Measurements from ENCODE around the gene PRDM4. TPM values are rescaled to one million over a fixed set of nuclear protein-coding genes. Genes with fewer than 3 reads are reported as not detected.
"Not testable (repeated sequence)": the region's sequence is repeated elsewhere in the genome, so short reads cannot be mapped to it uniquely, and the experiment has no call there.

The PRDM4 gene
- polyA plus RNA-seq, 2 donors: 11.4 to 13.8 TPM

DNA sequence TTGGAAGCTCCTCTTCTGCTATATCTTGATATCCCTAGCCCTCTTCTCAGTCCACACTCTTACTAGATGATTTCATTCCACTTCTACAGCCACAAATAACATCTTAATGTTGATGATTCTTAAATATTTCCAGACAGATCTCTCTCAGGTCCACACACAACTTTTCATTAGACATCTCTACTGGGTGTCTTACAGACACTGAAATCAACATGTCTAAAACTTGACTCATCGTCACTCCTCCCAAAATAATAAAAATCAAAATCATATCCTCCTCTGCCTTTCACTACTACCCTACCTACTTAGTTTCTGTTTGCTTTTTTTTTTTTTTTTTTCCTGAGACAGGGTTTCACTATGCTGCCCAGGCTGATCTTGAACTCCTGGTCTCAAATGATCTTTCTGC is 11.9 kb downstream of the PRDM4 start:
- Histone ChIP-seq H3K4me1 (ENCODE audit: control insufficient read depth in 2 of 2, insufficient read depth in 2 of 2, low read length in 1 of 2) (no peaks in the 10 kb centered on the region), H3K4me3 (ENCODE audit: low read depth in 1 of 2, low read length in 2 of 2) (no peak overlapping the region), H3K36me3 (ENCODE audit: control insufficient read depth in 2 of 2, insufficient read depth in 2 of 2, low read length in 1 of 2) (peaks cover 13 to 15% of the 10 kb centered on the region in 2 donors), H3K9me3 (ENCODE audit: control insufficient read depth in 2 of 2, insufficient read depth in 1 of 2, low read depth in 1 of 2, low read length in 1 of 2) (no peaks in the 10 kb centered on the region), H3K27me3 (ENCODE audit: control insufficient read depth in 1 of 2, insufficient read depth in 2 of 2, low read length in 2 of 2) (no peaks in the 10 kb centered on the region), H3K27ac (ENCODE audit: low read depth in 2 of 2, low read length in 1 of 2) (no peak overlapping the region)
- 81 to 98% methylated on average over 1 of the region's 1 CpG for WGBS, 2 donors

DNA sequence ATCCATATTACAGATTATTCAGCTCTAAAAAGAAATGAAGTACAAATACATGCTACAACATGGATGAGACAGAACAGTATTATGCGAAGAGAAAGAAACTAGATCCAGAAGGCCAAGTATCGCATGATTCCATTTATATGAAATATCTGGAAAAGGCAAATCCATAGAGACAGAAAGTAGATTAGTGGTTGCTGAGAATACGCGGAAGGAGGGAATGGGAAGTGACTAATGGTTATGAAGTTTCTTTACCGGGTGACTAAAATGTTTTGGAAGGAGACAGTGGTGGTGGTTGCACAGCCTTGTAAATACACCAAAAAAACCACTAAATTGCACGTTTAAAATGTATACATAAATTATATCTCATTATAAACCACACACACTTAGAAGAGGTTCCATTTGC is 12.5 kb downstream of the PRDM4 start:
- Histone ChIP-seq H3K9me3 (ENCODE audit: control insufficient read depth in 2 of 2, insufficient read depth in 1 of 2, low read depth in 1 of 2, low read length in 1 of 2) (no peaks in the 10 kb centered on the region), H3K27ac (ENCODE audit: low read depth in 2 of 2, low read length in 1 of 2) (no peak overlapping the region), H3K27me3 (ENCODE audit: control insufficient read depth in 1 of 2, insufficient read depth in 2 of 2, low read length in 2 of 2) (no peaks in the 10 kb centered on the region), H3K4me1 (ENCODE audit: control insufficient read depth in 2 of 2, insufficient read depth in 2 of 2, low read length in 1 of 2) (no peaks in the 10 kb centered on the region), H3K4me3 (ENCODE audit: low read depth in 1 of 2, low read length in 2 of 2) (no peak overlapping the region), H3K36me3 (ENCODE audit: control insufficient read depth in 2 of 2, insufficient read depth in 2 of 2, low read length in 1 of 2) (peaks cover 13 to 15% of the 10 kb centered on the region in 2 donors)
- 76 to 80% methylated on average over 6 of the region's 6 CpGs for WGBS, 2 donors

DNA sequence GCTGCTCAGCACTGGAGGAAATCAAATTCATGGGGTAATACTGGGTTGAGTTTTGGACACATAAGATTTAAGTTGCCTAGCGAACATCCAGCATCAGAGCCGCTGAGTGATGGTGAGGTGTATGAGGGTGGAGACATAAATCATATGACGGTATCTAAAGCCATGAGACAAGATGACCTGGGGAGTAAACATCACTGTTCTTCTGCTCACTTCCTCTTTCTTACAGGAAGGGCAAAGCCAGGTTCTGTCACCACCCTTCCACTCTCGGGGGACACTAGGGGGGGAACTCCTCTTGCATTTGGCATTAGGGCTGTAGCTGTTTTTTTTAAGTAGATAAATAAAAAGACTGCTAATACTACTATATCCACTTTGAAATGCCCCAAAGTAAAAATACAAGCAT is 24.0 kb downstream of the PRDM4 start:
- no peaks in the 10 kb centered on the region for H3K4me1 ChIP-seq (ENCODE audit: control insufficient read depth in 2 of 2, insufficient read depth in 2 of 2, low read length in 1 of 2)
- no peaks in the 10 kb centered on the region for H3K9me3 ChIP-seq (ENCODE audit: control insufficient read depth in 2 of 2, insufficient read depth in 1 of 2, low read depth in 1 of 2, low read length in 1 of 2)
- 87% methylated on average over 4 of the region's 4 CpGs for WGBS, 2 donors
- no peak overlapping the region for H3K27ac ChIP-seq (ENCODE audit: low read depth in 2 of 2, low read length in 1 of 2)
- H3K36me3 ChIP-seq (ENCODE audit: control insufficient read depth in 2 of 2, insufficient read depth in 2 of 2, low read length in 1 of 2): peaks cover 23 to 29% of the 10 kb centered on the region in 2 donors
- H3K27me3 ChIP-seq (ENCODE audit: control insufficient read depth in 1 of 2, insufficient read depth in 2 of 2, low read length in 2 of 2): no peaks in the 10 kb centered on the region
- H3K4me3 ChIP-seq (ENCODE audit: low read depth in 1 of 2, low read length in 2 of 2): no peak overlapping the region

DNA sequence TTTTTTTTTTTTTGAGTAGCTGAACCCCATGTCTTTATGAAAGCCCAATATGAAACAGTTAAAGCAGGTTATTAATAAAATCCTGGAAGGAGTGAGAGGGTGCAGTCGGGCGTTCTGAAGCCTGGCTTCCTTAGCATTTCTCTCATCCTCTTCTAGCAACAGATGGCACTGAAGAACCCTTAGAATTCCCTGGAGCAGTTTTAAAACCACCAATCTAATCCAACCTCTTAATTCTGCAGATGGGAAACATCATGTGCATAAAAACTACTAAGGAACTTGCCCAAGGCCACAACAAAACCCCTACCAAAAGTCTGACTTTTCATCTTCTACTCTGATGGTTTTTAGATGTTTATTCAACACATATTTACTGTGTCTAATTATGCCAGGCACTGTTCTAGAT is 25.2 kb downstream of the PRDM4 start:
- H3K9me3 ChIP-seq (ENCODE audit: control insufficient read depth in 2 of 2, insufficient read depth in 1 of 2, low read depth in 1 of 2, low read length in 1 of 2): no peaks in the 10 kb centered on the region
- H3K4me3 ChIP-seq (ENCODE audit: low read depth in 1 of 2, low read length in 2 of 2): no peak overlapping the region
- 79 to 97% methylated on average over 2 of the region's 2 CpGs for WGBS, 2 donors
- peaks cover 23% of the 10 kb centered on the region in 2 donors for H3K36me3 ChIP-seq (ENCODE audit: control insufficient read depth in 2 of 2, insufficient read depth in 2 of 2, low read length in 1 of 2)
- H3K4me1 ChIP-seq (ENCODE audit: control insufficient read depth in 2 of 2, insufficient read depth in 2 of 2, low read length in 1 of 2): no peaks in the 10 kb centered on the region
- no peaks in the 10 kb centered on the region for H3K27me3 ChIP-seq (ENCODE audit: control insufficient read depth in 1 of 2, insufficient read depth in 2 of 2, low read length in 2 of 2)
- no peak overlapping the region for H3K27ac ChIP-seq (ENCODE audit: low read depth in 2 of 2, low read length in 1 of 2)

DNA sequence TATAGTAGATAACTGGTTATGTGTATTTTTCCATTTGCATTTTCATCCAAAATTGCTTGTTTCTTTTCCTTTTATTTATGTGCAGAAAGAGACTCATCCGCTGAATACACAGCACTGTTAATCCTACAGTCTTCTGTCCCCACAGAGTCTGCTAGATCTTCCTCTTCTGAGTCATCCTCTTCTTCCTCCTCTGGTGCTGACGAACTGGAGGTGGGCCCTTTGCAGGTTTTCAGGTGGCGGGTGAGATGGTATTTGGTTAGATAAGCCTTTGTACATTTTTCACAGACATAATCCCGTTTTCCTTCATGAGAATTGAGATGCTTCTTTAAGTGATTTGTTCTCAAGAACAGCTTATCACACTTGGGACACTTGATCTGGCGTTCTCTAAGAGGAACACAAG is 26.8 kb downstream of the PRDM4 start:
- Histone ChIP-seq H3K36me3 (ENCODE audit: control insufficient read depth in 2 of 2, insufficient read depth in 2 of 2, low read length in 1 of 2) (peaks cover 17 to 20% of the 10 kb centered on the region in 2 donors), H3K4me3 (ENCODE audit: low read depth in 1 of 2, low read length in 2 of 2) (no peak overlapping the region), H3K27me3 (ENCODE audit: control insufficient read depth in 1 of 2, insufficient read depth in 2 of 2, low read length in 2 of 2) (no peaks in the 10 kb centered on the region), H3K27ac (ENCODE audit: low read depth in 2 of 2, low read length in 1 of 2) (no peak overlapping the region), H3K9me3 (ENCODE audit: control insufficient read depth in 2 of 2, insufficient read depth in 1 of 2, low read depth in 1 of 2, low read length in 1 of 2) (no peaks in the 10 kb centered on the region), H3K4me1 (ENCODE audit: control insufficient read depth in 2 of 2, insufficient read depth in 2 of 2, low read length in 1 of 2) (no peaks in the 10 kb centered on the region)
- 80 to 81% methylated on average over 5 of the region's 5 CpGs for WGBS, 2 donors

- Histone ChIP-seq H3K27me3 (ENCODE audit: control insufficient read depth in 1 of 2, insufficient read depth in 2 of 2, low read length in 2 of 2) (no peaks in the 10 kb centered on the region), H3K36me3 (ENCODE audit: control insufficient read depth in 2 of 2, insufficient read depth in 2 of 2, low read length in 1 of 2) (peaks cover 8 to 13% of the 10 kb centered on the region in 2 donors), H3K9me3 (ENCODE audit: control insufficient read depth in 2 of 2, insufficient read depth in 1 of 2, low read depth in 1 of 2, low read length in 1 of 2) (no peaks in the 10 kb centered on the region), H3K4me3 (ENCODE audit: low read depth in 1 of 2, low read length in 2 of 2) (no peak overlapping the region), H3K27ac (ENCODE audit: low read depth in 2 of 2, low read length in 1 of 2) (no peak overlapping the region), H3K4me1 (ENCODE audit: control insufficient read depth in 2 of 2, insufficient read depth in 2 of 2, low read length in 1 of 2) (no peaks in the 10 kb centered on the region)
- whole genome bisulfite sequencing, 2 donors: 78 to 86% methylated on average over 3 of the region's 3 CpGs
Measured at GRCh38 chr12:107732365-107732764, 28.6 kb downstream of the PRDM4 start.

DNA sequence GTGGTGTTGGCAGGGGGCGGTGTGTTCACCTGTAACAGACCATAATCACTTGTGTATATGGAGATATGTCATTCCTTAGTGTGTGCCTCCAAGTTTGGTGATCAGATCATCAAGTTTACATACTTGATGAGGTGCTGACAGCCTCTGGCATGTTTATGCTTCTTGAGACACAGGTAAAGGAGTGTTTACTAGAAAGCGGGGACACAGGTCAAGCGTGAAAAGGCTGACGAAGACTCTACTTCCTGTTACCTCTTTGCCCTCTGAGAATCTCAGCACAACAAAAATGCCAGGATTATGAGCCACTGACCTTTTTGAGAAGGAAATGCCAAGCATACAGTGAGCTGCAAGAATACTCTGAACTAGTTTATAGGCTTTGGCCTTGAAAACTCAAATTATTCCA is 29.6 kb downstream of the PRDM4 start:
- Histone ChIP-seq H3K27ac (ENCODE audit: low read depth in 2 of 2, low read length in 1 of 2) (peak overlapping the region; percentile 7 to 14), H3K4me3 (ENCODE audit: low read depth in 1 of 2, low read length in 2 of 2) (no peak overlapping the region), H3K27me3 (ENCODE audit: control insufficient read depth in 1 of 2, insufficient read depth in 2 of 2, low read length in 2 of 2) (no peaks in the 10 kb centered on the region), H3K4me1 (ENCODE audit: control insufficient read depth in 2 of 2, insufficient read depth in 2 of 2, low read length in 1 of 2) (no peaks in the 10 kb centered on the region), H3K36me3 (ENCODE audit: control insufficient read depth in 2 of 2, insufficient read depth in 2 of 2, low read length in 1 of 2) (peaks cover 6% of the 10 kb centered on the region in 2 donors), H3K9me3 (ENCODE audit: control insufficient read depth in 2 of 2, insufficient read depth in 1 of 2, low read depth in 1 of 2, low read length in 1 of 2) (no peaks in the 10 kb centered on the region)
- WGBS, 2 donors: 67 to 77% methylated on average over 4 of the region's 4 CpGs

DNA sequence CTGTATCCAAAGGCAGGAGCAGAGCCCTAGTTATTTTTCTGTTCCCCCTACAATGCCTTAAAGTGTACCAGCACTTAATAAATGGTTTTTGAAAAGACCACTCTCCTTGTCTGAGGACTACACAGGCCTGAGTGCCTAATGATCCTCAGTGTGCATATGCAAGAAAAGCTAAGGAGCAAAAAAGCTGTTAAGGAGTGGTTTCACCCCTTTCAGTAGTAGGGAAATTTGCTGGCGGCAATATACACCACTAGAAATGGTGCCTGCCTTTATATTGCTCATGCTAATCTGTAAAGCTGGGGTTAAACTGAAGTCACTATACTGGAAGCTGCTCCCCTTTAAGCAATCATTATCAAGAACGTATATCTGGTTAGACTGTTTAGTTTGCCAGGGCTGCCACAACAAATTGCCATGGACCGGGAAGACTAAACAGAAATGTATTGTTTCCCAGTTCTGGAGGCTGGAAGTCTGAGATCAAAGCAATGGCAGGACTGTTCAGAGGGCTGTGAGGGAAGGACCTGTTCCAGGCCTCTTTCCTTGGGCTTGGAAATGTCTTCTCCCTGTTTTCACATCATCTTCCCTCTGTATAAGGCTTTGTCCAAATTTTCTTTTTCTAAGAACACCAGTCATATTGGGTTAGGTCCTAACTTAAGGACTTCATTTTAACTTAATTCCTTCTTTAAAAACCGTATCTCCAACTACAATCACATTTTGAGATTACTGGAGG is 30.2 kb downstream of the PRDM4 start:
- 58 to 72% methylated on average over 4 of the region's 4 CpGs for WGBS, 2 donors
- Histone ChIP-seq H3K36me3 (ENCODE audit: control insufficient read depth in 2 of 2, insufficient read depth in 2 of 2, low read length in 1 of 2) (peaks cover 4 to 6% of the 10 kb centered on the region in 2 donors), H3K9me3 (ENCODE audit: control insufficient read depth in 2 of 2, insufficient read depth in 1 of 2, low read depth in 1 of 2, low read length in 1 of 2) (no peaks in the 10 kb centered on the region), H3K4me3 (ENCODE audit: low read depth in 1 of 2, low read length in 2 of 2) (no peak overlapping the region), H3K27me3 (ENCODE audit: control insufficient read depth in 1 of 2, insufficient read depth in 2 of 2, low read length in 2 of 2) (no peaks in the 10 kb centered on the region), H3K27ac (ENCODE audit: low read depth in 2 of 2, low read length in 1 of 2) (peak overlapping the region; percentile 14 to 57), H3K4me1 (ENCODE audit: control insufficient read depth in 2 of 2, insufficient read depth in 2 of 2, low read length in 1 of 2) (no peaks in the 10 kb centered on the region)

DNA sequence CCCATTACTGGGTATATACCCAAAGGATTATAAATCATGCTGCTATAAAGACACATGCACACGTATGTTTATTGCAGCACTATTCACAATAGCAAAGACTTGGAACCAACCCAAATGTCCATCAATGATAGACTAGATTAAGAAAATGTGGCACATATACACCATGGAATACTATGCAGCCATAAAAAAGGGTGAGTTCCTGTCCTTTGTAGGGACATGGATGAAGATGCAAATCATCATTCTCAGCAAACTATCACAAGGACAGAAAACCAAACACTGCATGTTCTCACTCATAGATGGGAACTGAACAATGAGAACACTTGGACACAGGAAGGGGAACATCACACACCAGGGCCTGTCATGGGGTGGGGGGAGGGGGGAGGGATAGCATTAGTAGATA is 33.2 kb downstream of the PRDM4 start:
- WGBS, 2 donors: no CpG with 5 or more reads among the region's 1 CpG
- not testable (repeated sequence) for H3K4me1 ChIP-seq (ENCODE audit: control insufficient read depth in 2 of 2, insufficient read depth in 2 of 2, low read length in 1 of 2); H3K27me3 ChIP-seq (ENCODE audit: control insufficient read depth in 1 of 2, insufficient read depth in 2 of 2, low read length in 2 of 2); H3K9me3 ChIP-seq (ENCODE audit: control insufficient read depth in 2 of 2, insufficient read depth in 1 of 2, low read depth in 1 of 2, low read length in 1 of 2); H3K36me3 ChIP-seq (ENCODE audit: control insufficient read depth in 2 of 2, insufficient read depth in 2 of 2, low read length in 1 of 2); H3K4me3 ChIP-seq (ENCODE audit: low read depth in 1 of 2, low read length in 2 of 2); H3K27ac ChIP-seq (ENCODE audit: low read depth in 2 of 2, low read length in 1 of 2)

GRCh38 chr12:107727327-107727726 is 33.6 kb downstream of the PRDM4 start:
- H3K27me3 ChIP-seq (ENCODE audit: control insufficient read depth in 1 of 2, insufficient read depth in 2 of 2, low read length in 2 of 2); H3K9me3 ChIP-seq (ENCODE audit: control insufficient read depth in 2 of 2, insufficient read depth in 1 of 2, low read depth in 1 of 2, low read length in 1 of 2); H3K4me1 ChIP-seq (ENCODE audit: control insufficient read depth in 2 of 2, insufficient read depth in 2 of 2, low read length in 1 of 2); H3K36me3 ChIP-seq (ENCODE audit: control insufficient read depth in 2 of 2, insufficient read depth in 2 of 2, low read length in 1 of 2); H3K4me3 ChIP-seq (ENCODE audit: low read depth in 1 of 2, low read length in 2 of 2); H3K27ac ChIP-seq (ENCODE audit: low read depth in 2 of 2, low read length in 1 of 2): not testable (repeated sequence)
- WGBS, 2 donors: 56 to 77% methylated on average over 1 of the region's 1 CpG

All from esophagus (tissue), 2 donors.